GM12892 (cell line): Measurements from ENCODE around the gene LMNB1.

Experiments
- POLR2A ChIP-seq: IDR thresholded peaks from 2 replicates; pipeline ENCODE4 v1.6.1; 2011; ENCODE audit warnings: low read depth, low read length, control low read depth
- POLR2AphosphoS5 ChIP-seq: IDR thresholded peaks from 2 replicates; pipeline ENCODE4 v1.6.1; 2011; ENCODE audit warnings: low read depth, low read length, control low read depth

GRCh38 chr5:126869005-126869451 lies 92.1 kb downstream of the LMNB1 start:
- no peak for TF ChIP-seq POLR2A
- TF ChIP-seq POLR2AphosphoS5, result no peak
